ENCODE results near the gene GPR31. TPM values are rescaled to one million over a fixed set of nuclear protein-coding genes. Genes with fewer than 3 reads are reported as not detected.

The GPR31 gene
- total RNA-seq, 1 experiment from 2014 or later, result not detected

GRCh38 chr6:167137881-167138280, 19.9 kb downstream of the GPR31 start:
- no peak for DNase-seq (ENCODE audit: low spot score)

GRCh38 chr6:167137081-167137480, 20.7 kb downstream of the GPR31 start:
- no peak for DNase-seq (ENCODE audit: low spot score)

- no peak for DNase-seq (ENCODE audit: low spot score)
Measured at GRCh38 chr6:167136376-167136775, 21.4 kb downstream of the GPR31 start.

- no peak for DNase-seq (ENCODE audit: low spot score)
Measured at GRCh38 chr6:167134448-167135328, 23.1 kb downstream of the GPR31 start.

- no peak for DNase-seq (ENCODE audit: low spot score)
Measured at GRCh38 chr6:167130712-167131684, 26.8 kb downstream of the GPR31 start.

GRCh38 chr6:167130008-167130677, 27.6 kb downstream of the GPR31 start:
- DNase-seq (ENCODE audit: low spot score), result no peak

GRCh38 chr6:167129562-167129961, 28.2 kb downstream of the GPR31 start:
- no peak for DNase-seq (ENCODE audit: low spot score)

- DNase-seq (ENCODE audit: low spot score), result no peak
Measured at GRCh38 chr6:167129159-167129558, 28.6 kb downstream of the GPR31 start.

GRCh38 chr6:167127785-167128531, 29.8 kb downstream of the GPR31 start:
- DNase-seq (ENCODE audit: low spot score), result no peak

GRCh38 chr6:167125855-167126349, 31.9 kb downstream of the GPR31 start:
- DNase-seq (ENCODE audit: low spot score), result no peak

GRCh38 chr6:167125410-167125809, 32.4 kb downstream of the GPR31 start:
- DNase-seq (ENCODE audit: low spot score), result no peak

- DNase-seq (ENCODE audit: low spot score), result no peak
Measured at GRCh38 chr6:167124753-167125152, 33.0 kb downstream of the GPR31 start.

GRCh38 chr6:167122827-167123657, 34.7 kb downstream of the GPR31 start, which contains the start of gene CCR6:
TSS of gene CCR6 (plus strand) at chr6:167123096. CDS start at chr6:167136135, 13,039 bp downstream.
- DNase-seq (ENCODE audit: low spot score), result no peak

GRCh38 chr6:167122041-167122826, 35.5 kb downstream of the GPR31 start:
- DNase-seq (ENCODE audit: low spot score), result no peak

GRCh38 chr6:167121335-167121841, 36.4 kb downstream of the GPR31 start:
- no peak for DNase-seq (ENCODE audit: low spot score)

GRCh38 chr6:167120583-167120903, 37.2 kb downstream of the GPR31 start:
- DNase-seq (ENCODE audit: low spot score), result no peak

- no peak for DNase-seq (ENCODE audit: low spot score)
Measured at GRCh38 chr6:167119670-167120582, 37.9 kb downstream of the GPR31 start.

- DNase-seq (ENCODE audit: low spot score), result no peak
Measured at GRCh38 chr6:167118839-167119238, 38.9 kb downstream of the GPR31 start.
